Activated T-helper 17 cell treated with anti-CD3 and anti-CD28 coated beads, Interleukin-2, amount 50 U/mL, for 72 hours (primary cell): ENCODE measurements around the gene CLIC6. TPM values are rescaled to one million over a fixed set of nuclear protein-coding genes. Genes with fewer than 3 reads are reported as not detected.

ENCODE experiments used
- total RNA-seq, 2 donors: library from RNA; stranded (reverse); gene quantifications; one replicate each; pipeline ENCODE4 v1.2.3, GENCODE V29; 2022

The CLIC6 gene
- total RNA-seq, 2 donors from 2014 or later, result 0.11 to 0.13 TPM

Other genes with a start within 250 kb of the CLIC6 start
- not detected for gene SMIM34, start 245.0 kb upstream of the CLIC6 start, total RNA-seq
- under 1 TPM in 1 of 2 donors, not detected in 1; 0.15 TPM for gene KCNE1, start 156.8 kb upstream of the CLIC6 start, total RNA-seq
- 1 to 10 TPM; 4.9 to 6.3 TPM for gene RCAN1, start 53.9 kb upstream of the CLIC6 start, total RNA-seq